Chondrocyte (in vitro differentiated cells): ENCODE measurements around the gene EYA4. TPM values are rescaled to one million over a fixed set of nuclear protein-coding genes. Genes with fewer than 3 reads are reported as not detected.

Source experiments
- DNase-seq: peaks from one replicate; pipeline ENCODE4 v3.0.0; 2021; ENCODE audit warnings: mixed read lengths, low spot score
- H3K27ac Mint-ChIP-seq: one replicate; pipeline ENCODE4 v1.8.0; 2021; ENCODE audit warnings: mild to moderate bottlenecking, moderate library complexity, mixed read lengths; ENCODE audit not compliant: unreplicated experiment
- H3K27me3 Mint-ChIP-seq: 2 replicates; pipeline ENCODE4 v1.8.0; 2021; ENCODE audit warnings: low read depth, mixed read lengths
- H3K36me3 Mint-ChIP-seq: 2 replicates; pipeline ENCODE4 v1.8.0; 2021; ENCODE audit warnings: low read depth, mixed read lengths
- H3K4me1 Mint-ChIP-seq: 2 replicates; pipeline ENCODE4 v1.8.0; 2021; ENCODE audit warnings: low read depth, mild to moderate bottlenecking, mixed read lengths
- H3K4me3 Mint-ChIP-seq: one replicate; pipeline ENCODE4 v1.8.0; 2021; ENCODE audit warnings: mild to moderate bottlenecking, moderate library complexity, mixed read lengths; ENCODE audit not compliant: unreplicated experiment
- H3K9me3 Mint-ChIP-seq: 2 replicates; pipeline ENCODE4 v1.8.0; 2021; ENCODE audit warnings: low read depth, mixed read lengths
- total RNA-seq: library from RNA; stranded (reverse); gene quantifications from 3 replicates; pipeline ENCODE4 v1.2.1, GENCODE V29; 2021
- TF ChIP-seq, protein P1 (sequence below): fragments of 200-600 bp; sonication (generic); IDR thresholded peaks from 2 replicates; pipeline ENCODE4 v1.5.0; 2021; ENCODE audit warnings: antibody characterized with exemption, mild to moderate bottlenecking, moderate library complexity

The EYA4 gene
- total RNA-seq, 1 donor from 2014 or later = 7.9 TPM

DNA sequence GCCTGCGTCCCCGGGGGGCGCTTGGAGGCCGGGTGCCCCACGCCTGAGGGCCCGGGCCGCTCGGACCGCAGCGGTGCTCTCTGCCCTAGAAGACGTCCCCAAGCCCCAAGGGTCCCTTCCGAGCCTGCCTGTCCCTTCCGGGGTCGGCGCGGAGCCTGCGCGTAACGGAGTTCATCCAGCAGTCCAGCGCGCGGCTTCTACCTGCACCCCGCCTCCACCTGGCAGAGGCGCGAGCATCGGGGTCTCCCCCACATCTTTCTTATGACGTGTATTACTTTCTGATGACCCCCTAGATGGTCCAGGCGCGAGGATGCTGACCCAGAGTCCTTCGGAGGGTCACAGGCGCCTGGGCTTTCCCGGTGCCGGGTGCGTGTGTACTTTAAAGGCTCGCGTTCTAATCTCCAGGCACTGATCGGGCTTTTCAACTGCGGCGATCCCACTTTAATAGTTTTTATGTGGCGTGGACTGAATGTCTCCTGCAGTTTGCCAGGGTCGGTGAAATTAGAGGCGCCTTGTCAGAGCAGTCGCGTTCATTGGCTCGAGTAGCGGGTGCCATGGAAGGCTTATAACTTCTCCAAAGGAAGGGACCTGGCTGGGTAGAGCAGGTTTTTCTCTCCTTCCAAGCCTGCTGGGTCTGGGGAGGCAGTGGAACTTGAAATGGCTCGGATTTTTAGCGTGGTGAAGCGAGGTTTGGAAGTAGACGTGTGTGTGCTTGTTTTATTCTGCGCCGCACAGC lies 912 bp downstream of the EYA4 start:
- Mint-ChIP-seq H3K27ac (peak overlapping the region; percentile 90), H3K27me3 (peaks cover 30% of the 10 kb centered on the region), H3K9me3 (no peaks in the 10 kb centered on the region), H3K4me3 (peak overlapping the region; percentile 85), H3K36me3 (no peaks in the 10 kb centered on the region), H3K4me1 (peaks cover 29% of the 10 kb centered on the region)
- no peak for DNase-seq
- TF ChIP-seq, protein P1, sequence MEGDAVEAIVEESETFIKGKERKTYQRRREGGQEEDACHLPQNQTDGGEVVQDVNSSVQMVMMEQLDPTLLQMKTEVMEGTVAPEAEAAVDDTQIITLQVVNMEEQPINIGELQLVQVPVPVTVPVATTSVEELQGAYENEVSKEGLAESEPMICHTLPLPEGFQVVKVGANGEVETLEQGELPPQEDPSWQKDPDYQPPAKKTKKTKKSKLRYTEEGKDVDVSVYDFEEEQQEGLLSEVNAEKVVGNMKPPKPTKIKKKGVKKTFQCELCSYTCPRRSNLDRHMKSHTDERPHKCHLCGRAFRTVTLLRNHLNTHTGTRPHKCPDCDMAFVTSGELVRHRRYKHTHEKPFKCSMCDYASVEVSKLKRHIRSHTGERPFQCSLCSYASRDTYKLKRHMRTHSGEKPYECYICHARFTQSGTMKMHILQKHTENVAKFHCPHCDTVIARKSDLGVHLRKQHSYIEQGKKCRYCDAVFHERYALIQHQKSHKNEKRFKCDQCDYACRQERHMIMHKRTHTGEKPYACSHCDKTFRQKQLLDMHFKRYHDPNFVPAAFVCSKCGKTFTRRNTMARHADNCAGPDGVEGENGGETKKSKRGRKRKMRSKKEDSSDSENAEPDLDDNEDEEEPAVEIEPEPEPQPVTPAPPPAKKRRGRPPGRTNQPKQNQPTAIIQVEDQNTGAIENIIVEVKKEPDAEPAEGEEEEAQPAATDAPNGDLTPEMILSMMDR = no peak

DNA sequence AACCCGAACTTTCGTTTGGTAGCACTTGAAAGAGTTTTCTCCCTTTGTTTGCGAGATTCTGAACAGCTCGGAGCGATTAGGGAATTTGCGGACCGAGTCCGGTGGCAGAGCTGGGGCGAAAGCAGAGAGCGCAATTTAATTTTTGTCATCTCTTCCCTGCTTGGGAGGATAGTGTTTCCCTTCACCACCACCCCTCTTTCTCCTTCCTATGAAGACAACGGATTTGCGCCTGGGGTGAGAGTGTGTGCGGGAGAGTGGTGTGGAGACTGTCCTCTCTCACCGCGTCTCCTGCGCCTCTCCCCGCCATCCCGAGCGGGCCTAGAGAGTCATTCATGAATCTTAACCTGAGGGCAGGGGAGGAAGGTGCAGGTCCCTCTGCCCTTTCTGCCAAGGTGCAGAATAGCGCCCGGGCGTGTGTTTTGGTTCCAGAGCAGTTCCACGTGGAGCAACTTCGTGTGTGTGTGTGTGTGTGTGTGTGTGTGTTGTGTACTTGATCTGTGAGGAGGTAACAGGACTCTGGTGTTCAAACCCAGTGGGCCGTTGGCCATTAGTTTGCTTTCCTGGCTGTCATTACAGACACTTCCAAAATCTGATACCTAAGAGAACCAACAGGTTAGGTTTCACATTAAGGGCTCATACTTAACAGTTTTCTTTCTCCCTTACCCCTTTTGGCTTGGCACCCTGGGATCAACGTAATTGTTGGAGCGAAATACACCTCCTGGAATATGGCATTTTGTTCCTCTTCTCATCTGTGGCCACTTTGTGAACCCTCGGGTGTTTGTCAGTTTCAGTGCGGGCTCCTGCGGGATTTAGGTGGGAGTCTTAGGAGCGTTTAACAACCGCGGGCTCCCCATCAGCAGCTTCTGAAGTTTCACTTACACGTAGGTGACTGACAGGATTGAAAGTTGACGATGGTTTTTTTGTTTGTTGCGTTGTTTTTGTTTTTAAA lies 1.8 kb downstream of the EYA4 start:
- peaks cover 25% of the 10 kb centered on the region for H3K4me1 Mint-ChIP-seq
- no peaks in the 10 kb centered on the region for H3K9me3 Mint-ChIP-seq
- no peaks in the 10 kb centered on the region for H3K36me3 Mint-ChIP-seq
- peaks cover 30% of the 10 kb centered on the region for H3K27me3 Mint-ChIP-seq
- TF ChIP-seq, protein P1 = no peak
- H3K27ac Mint-ChIP-seq = peak overlapping the region; percentile 90
- DNase-seq = no peak
- H3K4me3 Mint-ChIP-seq = peak overlapping the region; percentile 85

DNA sequence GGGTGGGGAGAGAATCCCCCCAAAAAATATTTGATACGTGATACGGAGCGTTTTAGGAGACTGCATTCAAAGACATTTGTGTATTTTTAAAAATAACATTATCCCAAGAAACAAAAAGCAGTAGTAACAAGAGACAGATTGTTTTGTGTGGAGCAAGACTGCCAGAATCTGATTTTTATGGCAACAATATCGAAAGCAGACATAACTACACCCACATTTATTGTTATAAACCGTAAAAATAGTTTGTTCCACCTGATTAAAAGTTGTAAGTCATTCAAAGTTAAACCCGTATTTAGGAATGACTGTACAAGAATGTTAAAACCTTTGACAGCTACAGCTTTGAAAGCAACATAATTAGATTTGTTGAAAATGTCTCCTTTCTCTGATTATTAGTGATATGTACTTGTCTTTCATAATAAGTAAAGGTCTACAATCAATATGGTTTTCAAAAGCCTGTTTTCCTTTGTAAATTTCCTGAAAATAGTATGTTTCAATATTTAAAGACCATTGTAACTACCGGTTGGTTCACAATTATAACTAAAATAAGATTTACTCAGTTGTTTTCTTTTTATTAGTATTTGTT lies 2.7 kb downstream of the EYA4 start:
- Mint-ChIP-seq H3K27ac (peak overlapping the region; percentile 53), H3K4me3 (peak overlapping the region; percentile 85), H3K4me1 (peaks cover 25% of the 10 kb centered on the region), H3K27me3 (peaks cover 30% of the 10 kb centered on the region), H3K9me3 (no peaks in the 10 kb centered on the region), H3K36me3 (no peaks in the 10 kb centered on the region)
- TF ChIP-seq, protein P1 = no peak
- no peak for DNase-seq

DNA sequence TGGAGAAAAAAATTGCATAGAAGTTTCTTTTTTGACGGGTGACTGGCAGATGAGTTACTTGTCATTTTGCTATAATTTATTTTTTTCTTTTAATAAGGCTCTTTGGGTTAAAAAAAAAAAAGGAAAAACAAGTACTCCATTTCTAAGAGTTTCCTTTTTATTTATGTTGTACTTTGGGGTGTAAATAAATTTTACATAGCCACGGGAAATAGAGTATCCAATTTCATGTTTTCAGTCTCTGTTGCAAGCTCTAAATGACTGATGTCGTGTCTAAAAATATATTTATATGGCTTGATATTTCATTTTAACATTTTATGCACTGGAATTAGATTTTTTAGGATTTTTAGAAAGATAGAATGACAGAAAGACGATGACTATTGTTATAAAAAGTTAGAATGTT lies 3.4 kb downstream of the EYA4 start:
- no peak for DNase-seq
- no peaks in the 10 kb centered on the region for H3K9me3 Mint-ChIP-seq
- peaks cover 25% of the 10 kb centered on the region for H3K4me1 Mint-ChIP-seq
- H3K36me3 Mint-ChIP-seq = no peaks in the 10 kb centered on the region
- peak overlapping the region; percentile 17 for H3K27ac Mint-ChIP-seq
- TF ChIP-seq, protein P1 = no peak
- H3K4me3 Mint-ChIP-seq = no peak overlapping the region
- H3K27me3 Mint-ChIP-seq = peaks cover 30% of the 10 kb centered on the region

DNA sequence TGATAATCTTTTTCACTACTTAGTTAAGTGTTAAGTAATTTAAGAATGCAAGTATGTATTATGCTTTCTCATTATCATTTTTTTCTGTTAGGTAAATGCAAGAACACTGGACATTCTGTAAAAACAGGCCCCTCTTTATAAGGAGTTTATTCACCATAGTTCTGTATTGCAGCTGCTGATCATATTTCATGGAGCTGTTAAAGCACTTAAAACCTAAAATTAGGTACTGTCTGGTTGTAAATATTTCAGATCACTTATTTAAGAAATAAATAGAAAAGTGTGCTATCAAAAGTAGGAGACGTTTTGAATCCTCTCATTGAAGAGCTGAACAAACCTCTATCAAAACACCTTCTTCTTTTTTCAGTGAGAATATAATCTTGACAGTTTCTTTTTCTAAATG lies 3.9 kb downstream of the EYA4 start:
- Mint-ChIP-seq H3K27me3 (peaks cover 30% of the 10 kb centered on the region), H3K4me1 (peaks cover 25% of the 10 kb centered on the region), H3K27ac (no peak overlapping the region), H3K36me3 (no peaks in the 10 kb centered on the region), H3K9me3 (no peaks in the 10 kb centered on the region), H3K4me3 (no peak overlapping the region)
- TF ChIP-seq, protein P1 = no peak
- DNase-seq = no peak
